Measurements from ENCODE around the gene CFAP299.

- TF ChIP-seq POLR2AphosphoS5 (IDR thresholded peaks at IDR 0.05; ENCODE audit: low read depth, low read length) (no peak), TAF1 (IDR thresholded peaks at IDR 0.05; ENCODE audit: low read depth, low read length) (no peak), POLR2A (IDR thresholded peaks at IDR 0.05; ENCODE audit: low read depth, low read length) (no peak)
These were observed 540.1 kb downstream of the CFAP299 start for GRCh38 chr4:80875642-80876041.

Data from GM12891 (cell line).